Nephron (organoid): ENCODE measurements around the gene MYBBP1A.

ENCODE experiments used
- H3K27ac Mint-ChIP-seq, 3 experiments: 2 replicates each; pipeline ENCODE4 v1.8.0; 2020; ENCODE audit warnings: mixed read lengths in 3 of 3, mild to moderate bottlenecking in 2 of 3, moderate library complexity in 1 of 3
- H3K27me3 Mint-ChIP-seq: 2 replicates; pipeline ENCODE4 v1.8.0; 2021; ENCODE audit warnings: low read depth, mild to moderate bottlenecking, moderate library complexity, mixed read lengths
- H3K36me3 Mint-ChIP-seq: 2 replicates; pipeline ENCODE4 v1.8.0; 2020; ENCODE audit warnings: low read depth, mixed read lengths
- H3K4me1 Mint-ChIP-seq: 2 replicates; pipeline ENCODE4 v1.8.0; 2020; ENCODE audit warnings: mixed read lengths
- H3K4me3 Mint-ChIP-seq, 3 experiments: 2 replicates each; pipeline ENCODE4 v1.8.0; 2020; ENCODE audit warnings: mild to moderate bottlenecking in 3 of 3, mixed read lengths in 3 of 3, moderate library complexity in 2 of 3
- H3K9me3 Mint-ChIP-seq: 2 replicates; pipeline ENCODE4 v1.8.0; 2020; ENCODE audit warnings: mixed read lengths
- CTCF ChIP-seq, 3 experiments: fragments of 200-600 bp; sonication (generic); IDR thresholded peaks; one replicate each; pipeline ENCODE4 v1.5.0; 2021; ENCODE audit warnings: antibody characterized with exemption in 3 of 3; ENCODE audit not compliant: unreplicated experiment in 3 of 3

The MYBBP1A gene

GRCh38 chr17:4522661-4523060, 32.5 kb downstream of the MYBBP1A start:
- no peaks in the 10 kb centered on the region for H3K36me3 Mint-ChIP-seq
- no peak for TF ChIP-seq CTCF (IDR thresholded peaks at IDR 0.05; ENCODE audit: unreplicated experiment in 3 of 3)
- no peak overlapping the region for H3K4me3 Mint-ChIP-seq
- peaks cover 50% of the 10 kb centered on the region for H3K4me1 Mint-ChIP-seq
- peaks cover 13% of the 10 kb centered on the region for H3K27me3 Mint-ChIP-seq
- no peaks in the 10 kb centered on the region for H3K9me3 Mint-ChIP-seq
- H3K27ac Mint-ChIP-seq, result peak overlapping the region in 1 of 3 experiments; percentile 56

GRCh38 chr17:4520894-4521600, 34.1 kb downstream of the MYBBP1A start:
- Mint-ChIP-seq H3K4me3 (peak overlapping the region in 2 of 3 experiments; percentile 34), H3K27ac (peak overlapping the region in 2 of 3 experiments; percentile 82 to 97), H3K4me1 (peaks cover 44% of the 10 kb centered on the region), H3K27me3 (peaks cover 8% of the 10 kb centered on the region), H3K9me3 (no peaks in the 10 kb centered on the region), H3K36me3 (no peaks in the 10 kb centered on the region)
- TF ChIP-seq CTCF (IDR thresholded peaks at IDR 0.05; ENCODE audit: unreplicated experiment in 3 of 3), result no peak

- peaks cover 8% of the 10 kb centered on the region for H3K27me3 Mint-ChIP-seq
- no peak for TF ChIP-seq CTCF (IDR thresholded peaks at IDR 0.05; ENCODE audit: unreplicated experiment in 3 of 3)
- H3K9me3 Mint-ChIP-seq, result no peaks in the 10 kb centered on the region
- no peaks in the 10 kb centered on the region for H3K36me3 Mint-ChIP-seq
- peak overlapping the region in 2 of 3 experiments; percentile 82 to 97 for H3K27ac Mint-ChIP-seq
- H3K4me1 Mint-ChIP-seq, result peaks cover 44% of the 10 kb centered on the region
- peak overlapping the region in 2 of 3 experiments; percentile 35 to 58 for H3K4me3 Mint-ChIP-seq
Measured at GRCh38 chr17:4520060-4520893, 34.9 kb downstream of the MYBBP1A start.

- Mint-ChIP-seq H3K27me3 (peaks cover 8% of the 10 kb centered on the region), H3K4me3 (no peak overlapping the region), H3K36me3 (no peaks in the 10 kb centered on the region), H3K27ac (no peak overlapping the region), H3K9me3 (no peaks in the 10 kb centered on the region), H3K4me1 (peaks cover 44% of the 10 kb centered on the region)
- no peak for TF ChIP-seq CTCF (IDR thresholded peaks at IDR 0.05; ENCODE audit: unreplicated experiment in 3 of 3)
Measured at GRCh38 chr17:4519361-4519788, 35.8 kb downstream of the MYBBP1A start.

GRCh38 chr17:4518901-4519300, 36.3 kb downstream of the MYBBP1A start:
- Mint-ChIP-seq H3K36me3 (no peaks in the 10 kb centered on the region), H3K4me1 (peaks cover 43% of the 10 kb centered on the region), H3K9me3 (no peaks in the 10 kb centered on the region), H3K4me3 (no peak overlapping the region), H3K27me3 (peaks cover 8% of the 10 kb centered on the region), H3K27ac (no peak overlapping the region)
- no peak for TF ChIP-seq CTCF (IDR thresholded peaks at IDR 0.05; ENCODE audit: unreplicated experiment in 3 of 3)
